Fibroblast of the aortic adventitia (primary cell): ENCODE measurements around the gene UTF1. TPM values are rescaled to one million over a fixed set of nuclear protein-coding genes. Genes with fewer than 3 reads are reported as not detected.

Experiments
- DNase-seq: peaks from one replicate; pipeline ENCODE4 v3.0.0-alpha.2; 2010; ENCODE audit warnings: low read depth
- H3K4me3 ChIP-seq: 2 replicates; pipeline ENCODE4 v1.5.1; 2011; ENCODE audit warnings: low read depth, mild to moderate bottlenecking, control low read depth, low read length, moderate library complexity
- total RNA-seq: library from RNA; depleted of rRNA; stranded (reverse); fragments of >200 nt; gene quantifications from 2 replicates; pipeline ENCODE4 v1.2.3, GENCODE V29; 2012; ENCODE audit warnings: low replicate concordance
- TF ChIP-seq, protein P1 (sequence below): IDR thresholded peaks from 2 replicates; pipeline ENCODE4 v1.5.1; 2011; ENCODE audit warnings: mild to moderate bottlenecking, low read length, control low read depth, inconsistent platforms; ENCODE audit not compliant: insufficient read depth

Gene UTF1
- total RNA-seq, 1 donor: not detected

DNA sequence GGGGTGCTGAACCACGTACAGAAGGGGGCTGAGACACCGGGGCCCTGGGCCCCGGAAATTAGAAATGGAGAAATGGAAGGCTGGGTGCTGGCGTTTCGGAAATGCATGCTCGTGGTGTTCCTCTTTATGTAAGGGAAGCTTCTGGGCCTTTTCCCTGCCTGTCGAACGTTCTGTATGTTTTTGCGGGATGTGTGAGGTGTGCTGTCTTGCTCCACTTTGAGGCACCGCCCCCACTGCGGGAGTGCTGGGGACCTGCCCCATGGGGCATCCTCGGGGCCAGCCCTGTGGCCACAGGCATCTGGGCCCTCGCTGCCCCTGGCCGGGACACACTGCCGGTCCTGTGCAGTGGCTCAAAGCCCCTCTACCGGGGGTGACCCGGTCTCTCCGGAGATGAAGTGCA, 5.9 kb downstream of the UTF1 start:
- TF ChIP-seq, protein P1, sequence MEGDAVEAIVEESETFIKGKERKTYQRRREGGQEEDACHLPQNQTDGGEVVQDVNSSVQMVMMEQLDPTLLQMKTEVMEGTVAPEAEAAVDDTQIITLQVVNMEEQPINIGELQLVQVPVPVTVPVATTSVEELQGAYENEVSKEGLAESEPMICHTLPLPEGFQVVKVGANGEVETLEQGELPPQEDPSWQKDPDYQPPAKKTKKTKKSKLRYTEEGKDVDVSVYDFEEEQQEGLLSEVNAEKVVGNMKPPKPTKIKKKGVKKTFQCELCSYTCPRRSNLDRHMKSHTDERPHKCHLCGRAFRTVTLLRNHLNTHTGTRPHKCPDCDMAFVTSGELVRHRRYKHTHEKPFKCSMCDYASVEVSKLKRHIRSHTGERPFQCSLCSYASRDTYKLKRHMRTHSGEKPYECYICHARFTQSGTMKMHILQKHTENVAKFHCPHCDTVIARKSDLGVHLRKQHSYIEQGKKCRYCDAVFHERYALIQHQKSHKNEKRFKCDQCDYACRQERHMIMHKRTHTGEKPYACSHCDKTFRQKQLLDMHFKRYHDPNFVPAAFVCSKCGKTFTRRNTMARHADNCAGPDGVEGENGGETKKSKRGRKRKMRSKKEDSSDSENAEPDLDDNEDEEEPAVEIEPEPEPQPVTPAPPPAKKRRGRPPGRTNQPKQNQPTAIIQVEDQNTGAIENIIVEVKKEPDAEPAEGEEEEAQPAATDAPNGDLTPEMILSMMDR: no peak
- DNase-seq: no peak
- H3K4me3 ChIP-seq: no peak overlapping the region

DNA sequence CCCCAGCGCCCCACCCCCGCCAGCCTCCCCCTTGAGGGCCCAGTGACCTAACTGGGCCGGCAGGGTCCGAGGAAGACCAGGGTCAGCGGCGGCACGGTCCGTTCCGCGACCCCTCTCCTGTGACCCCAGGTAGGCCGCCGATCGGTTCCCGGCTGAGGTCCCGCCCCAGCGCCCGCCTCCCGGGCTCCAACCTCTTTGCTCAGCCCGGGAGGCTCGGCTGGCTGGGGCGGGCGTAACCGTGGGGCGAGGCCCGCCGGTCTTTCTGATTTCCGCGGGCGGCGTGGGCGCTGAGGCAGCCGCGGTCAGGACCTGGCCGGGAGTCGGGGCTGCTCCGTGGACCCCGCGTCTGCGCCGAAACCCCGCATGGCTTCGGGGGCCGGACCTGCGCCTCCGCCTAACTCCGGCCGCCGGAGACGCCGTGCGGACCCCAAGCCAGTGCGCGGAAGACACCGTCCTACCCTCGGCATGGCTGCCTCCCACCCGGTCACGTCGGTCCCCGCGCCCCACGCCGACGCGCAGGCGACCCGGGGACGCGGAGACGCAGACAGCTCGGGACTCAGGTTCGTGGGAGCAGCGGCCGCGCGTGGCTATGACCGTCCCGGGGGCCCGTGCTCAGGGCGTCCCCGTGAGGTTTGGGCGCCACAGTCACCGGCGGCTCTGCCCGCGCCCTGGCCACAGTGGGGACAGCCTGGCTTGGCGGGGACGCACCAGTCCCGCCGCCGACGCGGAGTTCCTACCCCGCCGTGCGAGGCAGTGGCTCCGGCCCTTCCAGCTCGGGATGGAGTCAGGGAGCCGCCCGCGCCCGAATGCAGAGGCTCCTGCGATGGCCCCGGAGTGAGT, 6.6 kb downstream of the UTF1 start:
- no peak for DNase-seq
- H3K4me3 ChIP-seq: no peak overlapping the region
- TF ChIP-seq, protein P1: no peak

DNA sequence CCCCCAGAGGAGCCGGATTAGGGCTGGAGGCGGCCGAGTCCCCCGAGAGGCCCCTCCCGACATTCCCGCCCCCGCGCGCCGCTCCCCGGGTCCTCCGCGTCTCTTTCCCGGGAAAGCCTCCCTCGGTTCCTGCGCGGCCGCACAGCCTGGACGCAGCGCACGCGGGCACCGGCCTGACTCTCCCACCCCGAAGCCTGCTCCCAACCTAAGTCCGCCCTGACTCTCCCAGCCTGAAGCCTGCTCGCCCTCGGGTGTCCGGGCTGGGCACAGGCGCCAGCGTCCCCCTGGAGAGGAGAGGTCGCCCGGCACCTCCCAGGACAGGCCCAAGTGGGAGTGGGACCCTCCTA, 7.2 kb downstream of the UTF1 start:
- H3K4me3 ChIP-seq: no peak overlapping the region
- TF ChIP-seq, protein P1: no peak
- DNase-seq: no peak

DNA sequence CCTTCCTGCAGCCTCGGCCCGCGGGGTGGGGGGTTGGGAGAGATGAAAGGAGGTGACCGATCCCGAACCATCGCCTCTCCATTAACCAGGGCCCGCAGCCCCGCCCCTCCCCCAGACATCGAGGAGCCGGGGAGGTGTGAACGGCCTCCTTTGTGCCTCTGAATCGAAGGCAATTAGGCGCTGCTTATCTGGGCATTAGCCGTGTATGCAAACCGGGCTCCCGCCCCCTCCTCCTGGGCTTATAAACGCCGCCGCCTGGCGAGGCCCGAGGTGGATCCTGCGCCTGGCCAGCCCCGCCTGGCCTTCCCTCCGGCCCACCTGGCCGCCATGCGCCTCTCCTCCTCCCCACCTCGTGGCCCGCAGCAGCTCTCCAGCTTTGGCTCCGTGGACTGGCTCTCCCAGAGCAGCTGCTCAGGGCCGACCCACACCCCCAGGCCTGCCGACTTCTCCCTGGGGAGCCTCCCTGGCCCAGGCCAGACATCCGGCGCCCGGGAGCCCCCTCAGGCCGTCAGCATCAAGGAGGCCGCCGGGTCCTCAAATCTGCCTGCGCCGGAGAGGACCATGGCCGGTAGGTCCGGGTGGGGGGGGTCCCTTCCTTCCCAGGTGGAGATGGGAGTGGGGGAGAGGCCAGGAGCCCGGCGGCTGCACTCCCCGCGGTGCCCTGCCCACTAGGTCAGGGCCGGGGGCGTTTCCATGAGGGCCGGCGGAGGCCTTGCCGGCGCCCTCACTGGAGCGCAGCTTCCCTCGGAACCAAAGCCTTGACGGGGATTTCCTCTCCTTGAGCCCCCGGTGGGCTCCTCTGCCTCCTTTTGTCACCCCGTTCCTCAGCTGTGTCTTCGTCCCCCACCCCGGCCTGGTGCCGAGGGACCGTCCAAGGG, 7.8 kb downstream of the UTF1 start, which contains the start of gene VENTX:
Gene VENTX, plus strand, starts transcription at position 268 of the 878 bp plus-strand sequence. Its CDS starts 60 bp downstream, at position 328.
- TF ChIP-seq, protein P1: no peak
- no peak within 1 kb of the TSS for H3K4me3 ChIP-seq
- DNase-seq: no peak

DNA sequence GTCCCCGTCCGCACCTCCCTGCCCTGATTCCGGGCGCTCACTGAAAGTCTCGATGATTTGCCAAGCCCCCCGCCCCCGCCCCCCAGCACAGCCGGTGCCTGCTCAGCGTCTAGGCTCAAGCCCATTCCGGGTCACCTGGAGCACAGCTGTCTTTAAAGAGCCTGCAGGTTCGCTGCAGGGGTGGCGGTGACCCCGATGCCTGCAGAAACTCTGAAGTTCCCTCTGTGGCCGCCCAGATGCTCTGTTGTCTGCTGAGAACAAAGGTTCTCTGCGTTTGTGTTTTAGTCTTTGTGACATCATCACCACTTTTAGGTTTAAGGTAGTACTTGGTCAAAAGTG, 8.4 kb downstream of the UTF1 start:
- DNase-seq: no peak
- TF ChIP-seq, protein P1: no peak
- no peak overlapping the region for H3K4me3 ChIP-seq

DNA sequence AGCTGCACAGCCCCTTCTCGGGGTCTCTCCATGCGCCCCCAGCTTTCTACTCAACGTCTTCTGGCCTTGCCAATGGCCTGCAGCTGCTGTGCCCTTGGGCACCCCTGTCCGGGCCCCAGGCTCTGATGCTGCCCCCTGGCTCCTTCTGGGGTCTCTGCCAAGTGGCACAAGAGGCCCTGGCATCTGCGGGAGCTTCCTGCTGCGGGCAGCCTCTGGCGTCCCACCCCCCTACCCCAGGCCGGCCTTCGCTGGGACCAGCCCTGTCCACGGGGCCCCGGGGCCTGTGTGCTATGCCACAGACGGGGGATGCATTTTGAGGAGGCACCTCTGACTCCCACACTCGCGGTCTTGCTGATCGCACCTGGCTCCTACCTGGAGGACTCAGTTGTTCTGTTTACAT, 10.0 kb downstream of the UTF1 start:
- no peak for DNase-seq
- TF ChIP-seq, protein P1: no peak
- no peak overlapping the region for H3K4me3 ChIP-seq
